GM18861 (cell line): ENCODE data around the gene FBXL7.

Source experiments
- ATAC-seq: cut with Tn5 transposase; IDR thresholded peaks from one replicate; pipeline ENCODE4 v1.9.1; 2021; ENCODE audit not compliant: unreplicated experiment

The FBXL7 gene

DNA sequence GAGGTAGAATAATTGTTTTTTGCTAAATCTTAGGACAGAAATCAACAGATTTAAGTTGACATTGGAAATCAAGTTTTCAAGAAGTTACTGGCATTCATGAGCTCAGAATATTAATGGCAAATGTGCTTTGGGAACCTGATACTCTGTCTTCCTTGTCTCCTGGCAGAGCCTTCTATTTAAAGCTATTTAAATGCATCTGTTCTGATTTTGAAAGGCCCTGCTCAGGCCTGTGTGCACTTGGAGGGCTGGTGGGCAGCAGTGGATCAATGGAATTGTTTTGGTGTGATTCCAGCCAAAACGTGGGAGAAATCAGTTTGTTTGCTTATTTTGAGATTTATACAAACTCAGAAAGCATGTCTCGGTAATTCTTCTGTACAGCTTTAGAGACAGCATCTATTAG, 38.5 kb downstream of the FBXL7 start:
- ATAC-seq: no peak

DNA sequence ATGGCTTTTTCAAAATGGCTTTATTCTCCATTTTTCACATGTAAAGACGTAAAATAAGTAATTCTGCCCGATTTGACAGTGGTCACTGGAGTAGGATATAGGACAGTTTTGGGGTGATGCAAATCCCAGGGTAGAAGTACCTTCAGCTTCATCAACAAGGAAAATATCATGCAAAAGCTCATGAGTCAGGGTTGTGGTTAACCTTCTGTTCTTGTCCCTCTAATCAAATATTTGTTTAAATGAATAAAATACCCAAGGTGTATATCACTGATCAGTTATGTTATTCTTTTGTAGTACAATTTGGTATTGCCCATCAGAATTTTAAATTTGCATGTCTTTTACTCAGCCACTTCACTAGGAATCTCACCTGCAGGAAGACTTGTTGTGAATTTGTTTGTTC, 40.0 kb downstream of the FBXL7 start:
- no peak for ATAC-seq

DNA sequence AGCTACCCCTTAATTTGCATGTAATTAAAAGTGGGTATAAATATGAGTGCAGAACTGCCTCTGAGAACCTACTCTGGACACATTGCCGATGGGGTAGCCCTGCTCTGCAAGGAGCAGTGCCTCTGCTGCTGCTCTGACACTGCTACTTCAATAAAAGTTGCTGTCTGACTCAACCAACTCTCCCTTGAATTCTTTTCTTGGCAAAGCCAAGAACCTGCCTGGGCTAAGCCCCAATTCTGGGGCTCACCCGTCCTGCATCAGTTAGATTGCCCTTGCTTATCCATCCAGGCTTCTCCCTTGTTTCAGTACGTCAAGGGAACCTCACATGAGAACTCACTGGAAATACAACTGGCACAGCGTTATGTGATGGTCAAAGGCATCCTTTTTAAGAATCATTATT, 44.1 kb downstream of the FBXL7 start:
- ATAC-seq: no peak

DNA sequence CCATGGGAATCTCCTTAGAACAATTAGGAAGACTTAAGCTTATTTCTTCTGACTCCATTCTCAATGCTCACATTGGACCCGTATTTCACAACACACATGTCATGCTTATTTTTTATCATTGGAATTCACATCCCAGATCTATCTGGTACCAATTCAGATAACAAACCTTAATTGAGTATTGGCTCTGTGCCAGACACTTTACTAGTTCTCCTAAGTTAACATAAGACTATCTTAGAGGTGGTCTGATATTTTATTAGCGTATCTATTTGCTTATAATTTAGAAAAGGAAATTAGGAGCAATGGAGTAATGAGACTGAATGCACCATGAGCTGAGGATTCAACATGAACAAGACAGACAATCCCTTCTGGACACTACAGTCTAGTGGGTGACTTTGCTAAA, 45.1 kb downstream of the FBXL7 start:
- ATAC-seq: no peak

DNA sequence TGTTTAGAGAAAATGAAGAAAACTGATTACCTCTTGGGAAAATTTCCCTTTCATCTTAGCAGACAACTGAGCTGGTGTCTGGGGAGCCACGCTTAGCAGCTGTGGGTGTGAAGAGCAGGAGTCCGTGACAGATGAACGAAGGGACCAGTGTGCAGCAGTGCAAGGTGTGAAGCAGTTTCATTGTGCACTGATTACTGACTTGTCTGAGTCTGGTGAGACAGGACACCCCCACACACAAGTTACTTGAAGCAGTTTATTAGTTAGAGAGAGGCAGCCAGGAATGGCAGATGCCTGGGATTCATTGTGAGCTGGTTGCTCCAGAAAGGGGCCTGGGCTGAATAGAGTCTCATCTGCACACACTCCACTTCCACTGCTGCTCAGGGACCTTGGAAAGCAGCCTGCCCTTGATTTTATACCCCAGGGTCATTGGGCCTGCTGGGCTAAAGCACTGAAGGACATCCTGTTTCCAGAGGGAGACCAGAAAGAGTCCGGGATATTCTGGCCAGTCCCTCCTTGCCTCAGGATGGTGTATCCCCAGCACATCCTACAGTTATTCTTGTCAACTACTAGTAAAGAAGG, 47.4 kb downstream of the FBXL7 start:
- no peak for ATAC-seq

DNA sequence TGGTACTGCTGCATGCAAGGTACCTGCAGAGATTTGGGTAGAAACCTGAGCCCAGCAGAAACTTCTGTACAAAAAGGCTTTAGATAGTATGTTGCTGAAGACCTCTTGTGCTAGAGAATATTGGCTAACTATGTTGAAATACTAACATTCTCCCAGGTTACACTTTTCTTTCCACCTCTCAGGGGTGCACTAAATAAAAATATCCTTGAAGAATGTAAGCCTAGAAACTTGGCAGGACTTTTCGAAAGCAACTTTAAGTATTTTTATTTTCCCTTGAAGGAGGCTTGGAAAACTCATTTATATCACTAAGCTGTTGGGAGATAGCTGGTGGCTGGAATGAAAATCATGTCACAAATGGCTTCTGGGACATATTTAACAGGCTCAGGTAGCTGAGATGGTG, 50.0 kb downstream of the FBXL7 start:
- ATAC-seq: no peak

DNA sequence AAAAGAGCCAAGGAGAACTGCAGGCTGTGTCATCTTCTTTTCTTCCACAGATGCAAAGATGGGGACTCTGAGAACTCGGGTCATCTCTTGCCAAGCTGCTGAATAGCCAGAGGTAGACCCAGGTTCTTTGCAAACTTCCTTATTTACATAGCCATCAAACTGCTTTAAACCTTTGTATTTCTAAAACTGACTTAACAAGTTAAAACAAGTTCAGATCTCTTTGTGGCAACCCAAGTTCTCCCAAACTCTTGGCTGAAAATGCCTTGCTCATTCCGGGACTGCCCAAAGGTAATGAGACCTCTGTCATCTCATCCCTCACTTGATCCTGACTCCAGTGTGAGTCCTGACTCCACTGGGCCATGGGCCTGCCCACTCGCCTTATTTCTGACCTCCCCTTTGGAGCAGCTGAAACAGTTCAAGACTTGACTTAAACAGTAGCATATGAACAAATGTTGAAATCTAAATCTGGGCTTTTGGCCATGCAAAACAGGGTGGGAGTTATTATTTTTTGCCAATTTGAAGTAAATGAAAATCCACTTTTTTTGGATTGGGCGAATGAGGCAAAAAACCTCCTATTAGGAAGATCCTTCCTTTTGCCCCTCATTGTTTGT, 50.6 kb downstream of the FBXL7 start:
- no peak for ATAC-seq

DNA sequence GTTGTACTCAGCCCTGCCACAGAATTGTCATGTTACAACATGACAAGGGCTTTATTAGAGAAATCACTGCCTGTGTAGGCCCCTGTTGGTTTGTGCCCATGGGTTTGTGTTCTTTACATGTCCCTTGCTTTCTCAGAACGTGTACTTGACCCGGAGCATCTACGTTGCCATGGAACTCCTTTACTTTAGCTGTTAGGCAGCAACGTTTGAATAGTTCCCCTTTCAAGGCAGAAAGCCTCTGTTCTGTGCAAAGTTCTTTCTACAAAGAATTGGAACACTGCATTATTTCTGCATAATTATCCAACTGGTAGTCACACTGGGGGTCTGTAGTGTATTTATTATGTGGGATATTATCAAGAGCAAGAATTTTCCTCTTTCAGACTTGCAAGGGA, 51.1 kb downstream of the FBXL7 start:
- no peak for ATAC-seq

DNA sequence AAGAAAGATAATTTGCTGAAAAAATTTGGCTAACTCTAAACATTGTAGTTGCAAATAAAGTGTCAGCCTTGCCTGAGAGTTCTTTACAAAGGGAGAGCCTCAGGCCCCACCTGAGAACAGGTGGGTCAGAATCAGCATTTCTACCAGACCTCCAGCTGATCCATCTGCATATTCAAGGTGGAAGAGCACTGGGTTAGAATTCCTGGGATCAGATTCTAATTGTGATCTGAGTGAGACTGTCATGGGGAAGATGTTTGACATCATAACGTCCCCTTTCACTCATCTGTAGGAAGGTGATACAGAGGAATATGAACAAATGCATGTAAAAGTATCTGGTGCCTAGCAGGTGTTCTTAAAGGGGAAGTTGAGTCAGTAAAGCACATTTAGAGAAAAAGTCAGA, 54.6 kb downstream of the FBXL7 start:
- no peak for ATAC-seq

DNA sequence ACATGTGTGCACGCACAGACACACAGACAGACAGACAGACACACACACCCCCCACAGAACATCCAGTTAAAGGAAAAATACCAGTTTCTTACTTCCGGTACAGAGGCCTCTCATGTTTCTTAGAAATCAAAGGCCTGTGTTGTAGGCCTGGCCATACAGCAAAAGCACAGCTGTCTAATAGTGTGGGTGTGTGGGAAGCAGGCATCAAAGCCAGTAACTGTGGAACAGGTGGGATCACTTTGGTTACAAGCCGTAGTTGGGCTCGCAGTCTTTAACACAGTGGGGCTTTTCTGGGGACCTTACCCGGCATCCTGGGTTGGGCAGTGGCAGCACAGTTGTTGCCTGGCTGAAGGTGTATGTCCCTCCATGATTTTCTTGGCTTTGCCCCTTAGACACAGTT, 55.2 kb downstream of the FBXL7 start:
- ATAC-seq: no peak

DNA sequence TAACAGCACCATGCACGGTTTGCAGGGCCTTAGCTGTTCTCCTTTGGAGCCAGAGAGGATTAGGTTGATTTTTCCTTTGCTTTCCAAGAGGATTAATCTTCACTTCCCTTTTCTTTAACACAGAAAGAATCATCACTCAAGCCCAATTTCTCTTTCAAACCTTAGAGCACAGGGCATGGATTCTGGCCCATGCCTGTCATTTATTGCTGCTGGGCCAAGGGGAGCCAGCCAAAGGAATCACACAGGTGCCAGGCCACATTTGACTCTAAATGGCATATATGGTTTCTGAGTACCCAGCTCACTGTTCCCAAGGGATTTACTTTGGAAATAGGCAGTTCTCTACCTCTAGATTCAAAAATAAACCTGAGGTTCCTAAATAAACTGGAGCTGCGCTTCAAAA, 58.3 kb downstream of the FBXL7 start:
- ATAC-seq: no peak

DNA sequence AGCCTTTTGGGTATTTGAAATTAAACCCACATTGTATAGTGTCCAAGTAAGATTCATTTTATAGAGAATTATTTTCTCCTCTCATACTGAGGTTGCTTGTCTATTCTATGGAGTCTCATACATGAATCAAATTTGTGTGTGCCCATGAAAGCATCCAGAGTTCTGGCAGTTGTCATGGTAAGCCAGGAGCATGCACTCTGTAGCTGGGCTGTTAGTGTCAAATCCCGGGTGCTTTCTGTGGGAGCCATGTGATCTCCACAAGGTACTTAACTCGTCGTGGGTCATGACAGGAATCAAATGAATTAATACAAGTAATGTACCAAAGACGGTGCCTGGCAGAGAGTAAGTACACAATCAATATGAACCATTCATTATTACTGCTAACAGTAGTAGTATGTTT, 58.7 kb downstream of the FBXL7 start:
- no peak for ATAC-seq

DNA sequence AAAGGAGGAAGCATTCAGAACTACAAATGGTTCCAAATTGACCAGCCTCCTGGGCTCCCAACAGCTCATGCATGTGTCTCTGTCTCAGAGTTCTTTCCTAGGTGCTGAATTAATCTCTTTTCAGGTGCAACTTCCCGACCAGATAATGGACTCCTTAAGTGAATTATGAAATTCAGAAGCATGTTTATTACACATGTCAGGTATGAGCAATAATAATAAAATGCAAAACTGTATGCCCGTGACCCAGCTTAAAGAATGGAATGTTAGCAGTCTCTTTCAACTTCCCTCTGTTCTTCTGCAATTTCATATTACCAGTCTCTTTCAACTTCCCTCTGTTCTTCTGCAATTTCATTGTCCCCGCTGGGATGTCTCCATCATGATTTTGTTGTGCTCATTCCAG, 60.4 kb downstream of the FBXL7 start:
- ATAC-seq: no peak

DNA sequence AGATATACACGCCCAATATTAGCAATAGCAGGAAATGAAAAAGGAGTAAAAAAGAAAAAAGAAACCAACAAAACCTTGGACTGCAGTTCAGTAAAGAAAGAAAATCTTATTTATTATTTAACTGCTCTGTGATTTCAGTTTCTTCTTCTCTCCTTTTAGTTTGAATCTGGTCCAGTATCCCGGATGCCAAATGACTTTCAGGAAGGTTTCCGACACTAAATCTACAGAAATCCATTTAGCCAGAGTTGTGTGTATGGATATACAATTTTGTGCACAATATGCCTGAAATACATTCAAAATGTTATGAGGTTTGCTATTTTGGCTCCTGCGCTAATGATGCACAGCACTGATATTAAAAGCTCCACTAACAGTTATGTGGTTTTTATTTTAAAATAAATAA, 64.5 kb downstream of the FBXL7 start:
- no peak for ATAC-seq

DNA sequence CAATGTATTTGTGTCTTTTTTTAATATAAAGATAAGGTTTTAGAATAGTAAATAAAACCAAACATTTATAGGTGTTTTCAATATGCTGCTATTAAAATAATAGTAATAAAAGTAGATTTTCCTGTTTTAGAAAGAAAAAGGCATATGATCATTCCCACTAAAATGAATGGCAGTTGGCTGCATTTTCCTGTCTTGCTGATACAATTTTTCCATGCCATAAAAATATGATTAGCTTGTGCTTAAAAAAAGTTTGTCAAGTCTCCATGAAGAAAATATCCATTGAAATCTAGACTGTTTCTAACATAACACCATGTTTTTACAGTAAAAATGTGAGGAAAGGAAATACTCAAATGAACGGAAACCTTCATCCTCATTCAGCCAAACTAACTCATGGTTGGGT, 65.0 kb downstream of the FBXL7 start:
- ATAC-seq: no peak

DNA sequence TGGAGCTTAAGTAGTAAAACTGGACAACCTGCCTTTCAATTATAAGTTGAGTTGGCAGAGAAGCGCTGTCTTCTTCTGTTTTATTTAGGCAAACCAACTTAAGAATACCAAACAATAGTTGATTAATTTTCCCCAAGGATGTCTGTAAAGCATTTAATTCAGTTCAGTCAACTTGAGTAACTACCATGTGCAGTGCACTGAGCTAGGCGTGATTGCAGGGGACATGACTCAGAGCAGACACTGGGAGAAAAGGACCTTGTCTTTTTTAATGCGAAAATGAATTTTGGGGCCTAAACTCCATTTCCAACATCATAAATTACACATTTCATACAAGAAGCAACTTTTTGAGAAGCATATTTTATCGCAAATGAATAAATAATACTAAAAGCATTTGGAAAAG, 66.3 kb downstream of the FBXL7 start:
- no peak for ATAC-seq

DNA sequence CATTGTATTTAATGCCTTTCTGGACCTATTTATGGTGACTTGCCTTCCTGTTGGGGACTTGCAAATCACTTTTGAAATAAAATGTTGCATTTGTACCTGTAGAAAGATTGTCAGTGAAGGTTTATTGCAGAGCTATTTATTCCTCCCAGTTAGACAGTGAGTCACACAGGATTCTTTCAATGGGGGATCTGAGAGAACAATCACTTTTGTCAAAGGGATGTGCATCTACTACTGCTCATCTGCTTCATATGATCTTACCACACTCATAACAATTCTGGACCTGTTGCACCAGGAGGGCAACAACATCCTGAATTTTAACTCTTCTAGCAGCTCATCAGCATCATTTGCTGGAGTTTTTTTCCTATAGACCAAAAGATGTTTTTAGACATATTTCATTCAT, 66.8 kb downstream of the FBXL7 start:
- no peak for ATAC-seq

DNA sequence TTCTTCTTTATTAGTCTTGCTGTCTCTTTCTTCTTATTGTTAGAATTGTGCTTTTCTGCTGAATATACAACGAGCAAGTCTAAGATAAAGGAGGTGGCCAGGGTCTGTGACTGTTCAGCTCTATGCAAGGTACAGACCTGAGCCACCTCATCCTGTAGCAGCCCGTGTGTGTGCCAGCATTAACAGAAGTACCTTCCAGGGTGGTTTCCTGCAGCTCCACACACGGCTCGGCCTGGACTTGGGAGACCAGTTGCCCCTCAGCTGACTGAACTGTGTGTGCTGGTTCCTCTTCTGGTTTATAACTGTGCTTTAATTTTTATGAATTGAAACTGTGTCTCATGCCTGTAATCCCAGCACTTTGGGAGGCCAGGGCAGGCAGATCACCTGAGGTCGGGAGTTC, 70.5 kb downstream of the FBXL7 start:
- ATAC-seq: no peak

DNA sequence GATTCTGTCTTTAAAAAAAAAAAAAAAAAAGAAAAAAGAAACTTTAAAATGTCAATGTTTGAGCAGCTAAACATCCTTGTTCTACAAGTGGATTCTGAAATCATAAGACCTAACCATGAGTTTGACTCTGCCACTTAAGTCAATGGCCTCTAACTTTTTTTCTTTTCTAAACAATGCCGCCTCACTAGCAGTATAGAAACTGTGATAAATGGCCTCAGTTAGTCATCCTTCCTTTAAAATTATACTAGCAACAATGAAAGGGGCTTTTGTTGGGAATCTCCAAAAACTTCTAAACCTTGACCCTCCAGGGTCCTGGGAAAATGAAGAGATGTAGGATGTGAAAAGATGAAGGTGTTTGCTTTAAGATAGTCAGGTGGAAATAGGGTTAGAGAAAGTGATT, 71.1 kb downstream of the FBXL7 start:
- no peak for ATAC-seq

DNA sequence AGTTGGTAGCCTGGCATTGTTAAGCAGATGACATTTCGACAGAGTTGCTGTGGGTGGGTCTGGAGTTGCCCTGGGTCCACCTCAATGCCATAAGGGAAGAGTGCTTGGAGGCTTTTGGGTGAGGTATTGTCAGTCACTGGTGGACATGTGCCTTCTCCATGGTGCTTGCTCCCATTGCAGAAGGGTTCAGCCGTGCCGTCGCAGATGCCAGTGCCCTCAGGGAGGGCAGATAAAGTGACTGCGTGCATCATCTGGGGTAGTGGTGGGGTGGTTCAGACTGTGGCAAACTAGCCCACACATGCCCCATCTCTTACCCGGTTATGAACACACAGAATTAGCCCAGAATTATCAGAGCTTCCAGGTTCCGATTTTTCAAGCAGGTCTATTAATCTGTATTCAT, 71.6 kb downstream of the FBXL7 start:
- ATAC-seq: no peak

DNA sequence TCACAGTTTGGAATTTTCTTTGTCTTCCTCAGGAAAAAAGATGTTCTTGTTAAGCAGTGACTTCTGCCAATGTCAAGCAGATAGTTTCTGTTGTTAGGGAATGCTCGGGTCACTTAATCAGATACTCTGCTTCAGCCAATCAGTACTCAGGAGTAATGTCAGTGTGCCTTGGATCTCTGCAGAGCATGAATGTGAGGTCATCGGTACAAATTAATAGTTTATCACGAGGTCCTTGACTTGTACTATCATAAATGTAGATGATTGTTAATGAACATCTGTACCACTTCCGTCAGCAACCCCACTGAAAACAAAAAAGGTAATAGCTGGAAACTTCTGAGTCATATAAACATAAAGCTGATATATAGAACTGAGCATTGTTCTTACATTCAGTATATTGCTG, 73.6 kb downstream of the FBXL7 start:
- no peak for ATAC-seq

DNA sequence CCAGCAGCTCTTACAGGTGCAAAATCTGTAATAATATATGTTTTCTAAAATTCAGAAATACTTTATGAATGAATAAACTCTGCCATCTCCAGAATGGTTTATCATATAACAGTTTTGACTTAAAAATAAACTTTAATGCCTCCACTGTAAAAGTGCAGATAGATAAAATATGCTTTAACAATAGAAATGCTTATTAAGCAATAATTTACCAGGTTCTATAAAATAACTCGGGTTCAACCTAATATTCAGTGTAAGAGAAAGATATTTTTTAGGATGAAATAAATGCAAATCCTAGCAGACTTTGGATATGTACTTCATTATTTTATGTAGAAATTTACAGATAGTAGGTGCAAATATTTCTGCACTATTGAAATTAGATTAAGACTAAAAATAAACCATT, 74.1 kb downstream of the FBXL7 start:
- no peak for ATAC-seq

DNA sequence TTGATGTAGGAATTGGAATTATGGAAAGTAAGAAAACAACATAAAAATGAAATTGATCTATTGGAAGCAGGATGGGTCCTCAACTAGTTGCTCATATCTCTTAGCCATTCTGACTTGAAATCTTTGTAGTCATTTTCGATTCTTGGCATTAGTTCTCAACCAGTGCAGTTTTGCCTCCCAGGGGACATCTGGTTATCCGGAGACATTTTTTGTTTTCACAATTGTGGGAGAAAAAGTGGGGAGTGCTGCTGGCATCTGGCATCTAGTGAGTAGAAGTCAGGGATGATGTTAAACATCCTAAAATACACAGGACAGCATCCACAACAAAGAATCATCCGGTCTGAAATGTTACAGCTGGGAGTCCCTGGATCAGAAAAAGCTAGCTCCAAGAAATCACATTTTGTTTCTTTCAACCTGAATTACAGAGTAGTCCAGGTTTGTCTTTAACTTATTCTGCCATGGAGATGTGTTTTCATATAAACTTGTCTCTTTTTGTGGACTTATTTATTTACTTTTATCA, 74.9 kb downstream of the FBXL7 start:
- no peak for ATAC-seq
